ENCODE measurements around the gene USP47. TPM values are rescaled to one million over a fixed set of nuclear protein-coding genes. Genes with fewer than 3 reads are reported as not detected.

Gene USP47
- total and polyA plus RNA-seq, 7 experiments from 2014 or later: 42.1 to 72.4 (median 59.1) TPM

GRCh38 chr11:11952036-11952435 lies 110.3 kb downstream of the USP47 start:
- ATAC-seq (no peak), DNase-seq (no peak)
- Histone ChIP-seq H3K27ac (ENCODE audit: low read depth, low read length) (no peak overlapping the region), H3K27me3 (ENCODE audit: control insufficient read depth in 2 of 2, insufficient read depth in 2 of 2, low read length in 2 of 2) (no peaks in the 10 kb centered on the region), H3K36me3 (ENCODE audit: control insufficient read depth in 2 of 3, insufficient read depth in 3 of 3, low read length in 3 of 3) (peaks cover 19 to 68% (median 38%) of the 10 kb centered on the region in 3 experiments), H3K4me3 (ENCODE audit: low read length) (no peak overlapping the region), H3K4me1 (ENCODE audit: control insufficient read depth in 2 of 2, insufficient read depth in 2 of 2, low read length in 2 of 2) (no peaks in the 10 kb centered on the region), H3K9me3 (ENCODE audit: control insufficient read depth in 2 of 3, low read length in 3 of 3) (no peaks in the 10 kb centered on the region)
- peak overlapping the region in 1 of 10 donors; percentile 32 for H3K4me3 Mint-ChIP-seq
- peak overlapping the region in 6 of 9 donors; percentile 16 to 85 (median 60) for H3K27ac Mint-ChIP-seq
- peaks cover 0 to 2% (median 0%) of the 10 kb centered on the region in 7 donors for H3K4me1 Mint-ChIP-seq
- intact Hi-C loops (cut with micrococcal nuclease): no loop called here
- no peaks in the 10 kb centered on the region for H3K9me3 Mint-ChIP-seq
- H3K27me3 Mint-ChIP-seq: no peaks in the 10 kb centered on the region
- POLR2A ChIA-PET: no interaction called here
- CTCF ChIA-PET: interaction anchor here (1.1 kb wide), 1 partner anchor 13 kb away, joined by 3 read pairs; no protein-coding TSS in a partner anchor
- peaks cover 21 to 67% (median 35%) of the 10 kb centered on the region in 5 donors for H3K36me3 Mint-ChIP-seq

- peaks cover 16 to 48% (median 29%) of the 10 kb centered on the region in 3 experiments for H3K36me3 ChIP-seq (ENCODE audit: control insufficient read depth in 2 of 3, insufficient read depth in 3 of 3, low read length in 3 of 3)
- Mint-ChIP-seq H3K27ac (peak overlapping the region in 1 of 9 donors; percentile 20), H3K9me3 (no peaks in the 10 kb centered on the region), H3K36me3 (peaks cover 16 to 45% (median 30%) of the 10 kb centered on the region in 5 donors), H3K27me3 (no peaks in the 10 kb centered on the region), H3K4me3 (no peak overlapping the region), H3K4me1 (peaks cover 18 to 29% (median 24%) of the 10 kb centered on the region in 7 donors)
- H3K9me3 ChIP-seq (ENCODE audit: control insufficient read depth in 2 of 3, low read length in 3 of 3): no peaks in the 10 kb centered on the region
- no peaks in the 10 kb centered on the region for H3K27me3 ChIP-seq (ENCODE audit: control insufficient read depth in 2 of 2, insufficient read depth in 2 of 2, low read length in 2 of 2)
- intact Hi-C loops (cut with micrococcal nuclease): no loop called here
- no peak overlapping the region for H3K4me3 ChIP-seq (ENCODE audit: low read length)
- DNase-seq: no peak
- H3K27ac ChIP-seq (ENCODE audit: low read depth, low read length): no peak overlapping the region
- ChIA-PET CTCF (no interaction called here), POLR2A (no interaction called here)
- ATAC-seq: no peak
- peaks cover 13 to 15% of the 10 kb centered on the region in 2 donors for H3K4me1 ChIP-seq (ENCODE audit: control insufficient read depth in 2 of 2, insufficient read depth in 2 of 2, low read length in 2 of 2)
These were observed 114.2 kb downstream of the USP47 start for GRCh38 chr11:11956006-11956405.

- H3K4me3 Mint-ChIP-seq: peak overlapping the region in 1 of 10 donors; percentile 2
- POLR2A ChIA-PET: interaction anchor here (1.3 kb wide), 1 partner anchor 116 kb away, joined by 3 read pairs; no protein-coding TSS in a partner anchor
- H3K36me3 Mint-ChIP-seq: peaks cover 4 to 28% (median 22%) of the 10 kb centered on the region in 5 donors
- Histone ChIP-seq H3K4me3 (ENCODE audit: low read length) (no peak overlapping the region), H3K9me3 (ENCODE audit: control insufficient read depth in 2 of 3, low read length in 3 of 3) (no peaks in the 10 kb centered on the region), H3K27ac (ENCODE audit: low read depth, low read length) (no peak overlapping the region), H3K4me1 (ENCODE audit: control insufficient read depth in 2 of 2, insufficient read depth in 2 of 2, low read length in 2 of 2) (peaks cover 21 to 24% of the 10 kb centered on the region in 2 donors), H3K36me3 (ENCODE audit: control insufficient read depth in 2 of 3, insufficient read depth in 3 of 3, low read length in 3 of 3) (peaks cover 11 to 32% (median 13%) of the 10 kb centered on the region in 3 experiments), H3K27me3 (ENCODE audit: control insufficient read depth in 2 of 2, insufficient read depth in 2 of 2, low read length in 2 of 2) (no peaks in the 10 kb centered on the region)
- peaks cover 0 to 7% (median 0%) of the 10 kb centered on the region in 5 donors for H3K27me3 Mint-ChIP-seq
- peak overlapping the region in 4 of 9 donors; percentile 2 to 90 (median 44) for H3K27ac Mint-ChIP-seq
- peaks cover 25 to 48% (median 39%) of the 10 kb centered on the region in 7 donors for H3K4me1 Mint-ChIP-seq
- intact Hi-C loops (cut with micrococcal nuclease): no loop called here
- DNase-seq (peak in 1 of 9 donors; percentile 14), ATAC-seq (no peak)
- CTCF ChIA-PET: no interaction called here
- H3K9me3 Mint-ChIP-seq: peaks cover 0 to 3% (median 0%) of the 10 kb centered on the region in 11 donors
These were observed 116.8 kb downstream of the USP47 start for GRCh38 chr11:11958403-11959231.

- peak overlapping the region in 7 of 9 donors; percentile 45 to 90 (median 69) for H3K27ac Mint-ChIP-seq
- ChIA-PET POLR2A (no interaction called here), CTCF (no interaction called here)
- Histone ChIP-seq H3K27ac (ENCODE audit: low read depth, low read length) (no peak overlapping the region), H3K27me3 (ENCODE audit: control insufficient read depth in 2 of 2, insufficient read depth in 2 of 2, low read length in 2 of 2) (no peaks in the 10 kb centered on the region), H3K36me3 (ENCODE audit: control insufficient read depth in 2 of 3, insufficient read depth in 3 of 3, low read length in 3 of 3) (peaks cover 11 to 27% (median 13%) of the 10 kb centered on the region in 3 experiments), H3K4me3 (ENCODE audit: low read length) (no peak overlapping the region), H3K9me3 (ENCODE audit: control insufficient read depth in 2 of 3, low read length in 3 of 3) (no peaks in the 10 kb centered on the region), H3K4me1 (ENCODE audit: control insufficient read depth in 2 of 2, insufficient read depth in 2 of 2, low read length in 2 of 2) (peaks cover 21 to 24% of the 10 kb centered on the region in 2 donors)
- H3K36me3 Mint-ChIP-seq: peaks cover 4 to 28% (median 15%) of the 10 kb centered on the region in 5 donors
- peaks cover 0 to 15% (median 0%) of the 10 kb centered on the region in 5 donors for H3K27me3 Mint-ChIP-seq
- peaks cover 25 to 48% (median 39%) of the 10 kb centered on the region in 7 donors for H3K4me1 Mint-ChIP-seq
- peak overlapping the region in 2 of 10 donors; percentile 64 to 66 for H3K4me3 Mint-ChIP-seq
- ATAC-seq: no peak
- no peak for DNase-seq
- intact Hi-C loops (cut with micrococcal nuclease): no loop called here
- H3K9me3 Mint-ChIP-seq: peaks cover 0 to 3% (median 0%) of the 10 kb centered on the region in 11 donors
These were observed 117.8 kb downstream of the USP47 start for GRCh38 chr11:11959601-11960000.

GRCh38 chr11:11960687-11961086 lies 118.9 kb downstream of the USP47 start:
- Mint-ChIP-seq H3K4me1 (peaks cover 25 to 48% (median 39%) of the 10 kb centered on the region in 7 donors), H3K27ac (peak overlapping the region; percentile 45 to 90 (median 69)), H3K9me3 (peaks cover 0 to 4% (median 0%) of the 10 kb centered on the region in 11 donors), H3K27me3 (peaks cover 0 to 18% (median 0%) of the 10 kb centered on the region in 5 donors), H3K4me3 (peak overlapping the region; percentile 23 to 73 (median 65)), H3K36me3 (peaks cover 4 to 25% (median 11%) of the 10 kb centered on the region in 5 donors)
- H3K36me3 ChIP-seq (ENCODE audit: control insufficient read depth in 2 of 3, insufficient read depth in 3 of 3, low read length in 3 of 3): peaks cover 4 to 16% (median 8%) of the 10 kb centered on the region in 3 experiments
- H3K27ac ChIP-seq (ENCODE audit: low read depth, low read length): no peak overlapping the region
- no peak overlapping the region for H3K4me3 ChIP-seq (ENCODE audit: low read length)
- peak in 7 of 9 donors; percentile 14 to 52 (median 50) for DNase-seq
- H3K27me3 ChIP-seq (ENCODE audit: control insufficient read depth in 2 of 2, insufficient read depth in 2 of 2, low read length in 2 of 2): no peaks in the 10 kb centered on the region
- H3K4me1 ChIP-seq (ENCODE audit: control insufficient read depth in 2 of 2, insufficient read depth in 2 of 2, low read length in 2 of 2): peaks cover 21 to 24% of the 10 kb centered on the region in 2 donors
- ATAC-seq: peak; percentile 82
- intact Hi-C loops (cut with micrococcal nuclease): no loop called here
- POLR2A ChIA-PET: interaction anchor here (0.9 kb wide), 1 partner anchor 104 kb away, joined by 3 read pairs; no protein-coding TSS in a partner anchor
- CTCF ChIA-PET: interaction anchor here (0.9 to 1.4 kb wide), 2 partner anchors 15 to 29 kb away, joined by 3 to 5 read pairs; no protein-coding TSS in a partner anchor
- no peaks in the 10 kb centered on the region for H3K9me3 ChIP-seq (ENCODE audit: control insufficient read depth in 2 of 3, low read length in 3 of 3)

- intact Hi-C loops (cut with micrococcal nuclease): no loop called here
- Histone ChIP-seq H3K9me3 (ENCODE audit: control insufficient read depth in 2 of 3, low read length in 3 of 3) (no peaks in the 10 kb centered on the region), H3K27ac (ENCODE audit: low read depth, low read length) (no peak overlapping the region), H3K4me3 (ENCODE audit: low read length) (no peak overlapping the region), H3K27me3 (ENCODE audit: control insufficient read depth in 2 of 2, insufficient read depth in 2 of 2, low read length in 2 of 2) (no peaks in the 10 kb centered on the region), H3K4me1 (ENCODE audit: control insufficient read depth in 2 of 2, insufficient read depth in 2 of 2, low read length in 2 of 2) (peaks cover 21 to 24% of the 10 kb centered on the region in 2 donors), H3K36me3 (ENCODE audit: control insufficient read depth in 2 of 3, insufficient read depth in 3 of 3, low read length in 3 of 3) (peaks cover 0 to 8% (median 3%) of the 10 kb centered on the region in 3 experiments)
- peak in 1 of 9 donors; percentile 10 for DNase-seq
- ChIA-PET POLR2A (interaction anchor here (0.9 kb wide), 1 partner anchor 104 kb away, joined by 3 read pairs; no protein-coding TSS in a partner anchor), CTCF (interaction anchor here (0.9 to 1.4 kb wide), 2 partner anchors 15 to 30 kb away, joined by 3 to 5 read pairs; no protein-coding TSS in a partner anchor)
- H3K36me3 Mint-ChIP-seq: peaks cover 0 to 18% (median 5%) of the 10 kb centered on the region in 5 donors
- H3K4me3 Mint-ChIP-seq: peak overlapping the region in 2 of 10 donors; percentile 57 to 64
- H3K9me3 Mint-ChIP-seq: peaks cover 0 to 4% (median 0%) of the 10 kb centered on the region in 11 donors
- peaks cover 0 to 18% (median 0%) of the 10 kb centered on the region in 5 donors for H3K27me3 Mint-ChIP-seq
- peak overlapping the region in 5 of 9 donors; percentile 45 to 72 (median 63) for H3K27ac Mint-ChIP-seq
- peaks cover 29 to 51% (median 39%) of the 10 kb centered on the region in 7 donors for H3K4me1 Mint-ChIP-seq
- ATAC-seq: no peak
These were observed 119.7 kb downstream of the USP47 start for GRCh38 chr11:11961399-11962028.

Measured in naive thymus-derived CD4-positive, alpha-beta T cell (primary cell).